DND-41 (cell line): ENCODE measurements around the gene FGFR1OP2.

ENCODE experiments used
- EZH2 ChIP-seq: IDR thresholded peaks from 3 replicates; pipeline ENCODE4 v1.6.1; 2012; ENCODE audit warnings: borderline replicate concordance, low read depth, mild to moderate bottlenecking, moderate library complexity, low read length, inconsistent platforms; ENCODE audit not compliant: severe bottlenecking
- TF ChIP-seq, protein P1 (sequence below): IDR thresholded peaks from 2 replicates; pipeline ENCODE4 v1.5.1; 2012; ENCODE audit warnings: borderline replicate concordance, low read length, moderate library complexity, mild to moderate bottlenecking; ENCODE audit not compliant: poor library complexity, severe bottlenecking; ENCODE audit errors: extremely low read depth

DNA sequence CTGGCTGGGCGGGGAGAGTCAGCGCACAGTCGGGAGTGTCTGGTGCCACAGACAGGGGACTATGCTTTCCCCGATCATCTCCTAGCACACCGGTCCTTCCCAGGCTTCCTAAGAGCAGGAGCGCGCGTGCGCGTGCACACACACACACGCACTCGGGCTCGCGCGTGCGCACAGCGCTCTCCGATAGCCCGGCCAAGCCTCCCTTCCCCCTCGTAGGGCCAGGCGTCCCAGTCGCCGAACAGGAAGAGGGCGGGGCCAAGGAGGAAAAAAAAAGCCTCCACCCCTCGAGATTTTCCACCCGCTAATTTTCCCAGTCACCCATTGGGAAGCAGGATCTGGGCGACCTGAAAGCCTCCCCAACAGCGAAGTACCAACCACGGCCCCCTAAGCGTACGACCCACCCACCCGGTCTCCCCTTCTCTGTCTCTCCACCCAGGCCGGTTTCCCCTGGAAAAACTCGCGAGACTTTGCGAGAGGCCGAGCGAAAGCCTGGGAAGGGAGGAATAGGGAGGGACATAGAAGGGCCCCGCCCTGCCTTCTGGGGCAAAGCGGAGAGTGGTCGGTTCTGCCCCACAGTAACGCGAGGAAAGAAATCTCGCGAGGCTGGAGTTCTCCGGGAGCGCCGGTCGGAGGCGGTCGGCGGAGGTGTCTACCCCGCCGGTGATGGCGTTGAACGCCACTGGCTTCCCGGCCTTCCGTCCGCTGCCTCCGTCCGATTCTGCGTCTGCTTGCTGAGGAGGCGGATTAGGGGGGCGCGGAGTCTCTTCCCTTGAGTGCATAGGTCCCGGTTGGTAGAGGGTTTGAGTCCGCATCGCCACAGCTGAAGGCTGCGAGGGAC lies at the start of gene FGFR1OP2, which contains the start of gene INTS13:
- TF ChIP-seq, protein P1, sequence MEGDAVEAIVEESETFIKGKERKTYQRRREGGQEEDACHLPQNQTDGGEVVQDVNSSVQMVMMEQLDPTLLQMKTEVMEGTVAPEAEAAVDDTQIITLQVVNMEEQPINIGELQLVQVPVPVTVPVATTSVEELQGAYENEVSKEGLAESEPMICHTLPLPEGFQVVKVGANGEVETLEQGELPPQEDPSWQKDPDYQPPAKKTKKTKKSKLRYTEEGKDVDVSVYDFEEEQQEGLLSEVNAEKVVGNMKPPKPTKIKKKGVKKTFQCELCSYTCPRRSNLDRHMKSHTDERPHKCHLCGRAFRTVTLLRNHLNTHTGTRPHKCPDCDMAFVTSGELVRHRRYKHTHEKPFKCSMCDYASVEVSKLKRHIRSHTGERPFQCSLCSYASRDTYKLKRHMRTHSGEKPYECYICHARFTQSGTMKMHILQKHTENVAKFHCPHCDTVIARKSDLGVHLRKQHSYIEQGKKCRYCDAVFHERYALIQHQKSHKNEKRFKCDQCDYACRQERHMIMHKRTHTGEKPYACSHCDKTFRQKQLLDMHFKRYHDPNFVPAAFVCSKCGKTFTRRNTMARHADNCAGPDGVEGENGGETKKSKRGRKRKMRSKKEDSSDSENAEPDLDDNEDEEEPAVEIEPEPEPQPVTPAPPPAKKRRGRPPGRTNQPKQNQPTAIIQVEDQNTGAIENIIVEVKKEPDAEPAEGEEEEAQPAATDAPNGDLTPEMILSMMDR: no peak
- no peak for TF ChIP-seq EZH2
